GM23338 (cell line): ENCODE results near the gene GPR135. TPM values are rescaled to one million over a fixed set of nuclear protein-coding genes. Genes with fewer than 3 reads are reported as not detected.

Source experiments
- ATAC-seq: fragments of 200-7000 bp; cut with Tn5 transposase; 3 replicates; pipeline ENCODE4 v1.9.1; 2020
- DNase-seq: peaks from one replicate; pipeline ENCODE4 v3.0.0-alpha.2; 2015; ENCODE audit warnings: low spot score
- H2AFZ ChIP-seq: fragments of 200-600 bp; sonication (generic); 2 replicates; pipeline ENCODE4 v1.8.0; 2016; ENCODE audit warnings: antibody characterized with exemption, mild to moderate bottlenecking, moderate library complexity
- H3F3A ChIP-seq: fragments of 200-600 bp; sonication (generic); replicated peaks from 2 replicates; pipeline ENCODE4 v1.8.0; 2017; ENCODE audit warnings: antibody characterized with exemption, mixed run types, low read depth
- H3K27ac ChIP-seq: fragments of 200-600 bp; sonication (generic); 2 replicates; pipeline ENCODE4 v1.6.1; 2016; ENCODE audit warnings: low read depth
- H3K27me3 ChIP-seq: fragments of 200-600 bp; sonication (generic); 2 replicates; pipeline ENCODE4 v1.8.0; 2016; ENCODE audit warnings: mild to moderate bottlenecking, mixed run types, moderate library complexity; ENCODE audit not compliant: insufficient read depth
- H3K36me3 ChIP-seq: fragments of 200-600 bp; sonication (generic); 2 replicates; pipeline ENCODE4 v1.8.0; 2016; ENCODE audit warnings: mild to moderate bottlenecking; ENCODE audit not compliant: insufficient read depth
- H3K4me1 ChIP-seq: fragments of 200-600 bp; sonication (generic); 2 replicates; pipeline ENCODE4 v1.8.0; 2016; ENCODE audit warnings: mild to moderate bottlenecking, moderate library complexity; ENCODE audit not compliant: insufficient read depth
- H3K4me2 ChIP-seq: fragments of 200-600 bp; sonication (generic); 2 replicates; pipeline ENCODE4 v1.7.1; 2017; ENCODE audit warnings: mixed run types
- H3K4me3 ChIP-seq: fragments of 200-600 bp; sonication (generic); 2 replicates; pipeline ENCODE4 v1.6.1; 2016; ENCODE audit warnings: mixed run types
- H3K79me2 ChIP-seq: fragments of 200-600 bp; sonication (generic); replicated peaks from 2 replicates; pipeline ENCODE4 v1.8.0; 2017; ENCODE audit warnings: mild to moderate bottlenecking; ENCODE audit not compliant: insufficient read depth
- H3K9me2 ChIP-seq: fragments of 200-600 bp; sonication (generic); 2 replicates; pipeline ENCODE4 v1.8.0; 2017; ENCODE audit not compliant: insufficient read depth
- H4K20me1 ChIP-seq: fragments of 200-600 bp; sonication (generic); replicated peaks from 2 replicates; pipeline ENCODE4 v1.8.0; 2017; ENCODE audit warnings: mild to moderate bottlenecking; ENCODE audit not compliant: insufficient read depth
- H3K27ac Mint-ChIP-seq: 2 replicates; pipeline ENCODE4 v1.8.0; 2020; ENCODE audit warnings: inconsistent platforms, mild to moderate bottlenecking, moderate library complexity, mixed read lengths
- H3K27me3 Mint-ChIP-seq: 3 replicates; pipeline ENCODE4 v1.8.0; 2022; ENCODE audit warnings: low read depth, mild to moderate bottlenecking, moderate library complexity, mixed read lengths, inconsistent platforms; ENCODE audit not compliant: insufficient read depth, poor library complexity
- H3K36me3 Mint-ChIP-seq: 3 replicates; pipeline ENCODE4 v1.8.0; 2021; ENCODE audit warnings: low read depth, mild to moderate bottlenecking, inconsistent platforms, moderate library complexity, mixed read lengths
- H3K4me1 Mint-ChIP-seq: 3 replicates; pipeline ENCODE4 v1.8.0; 2020; ENCODE audit warnings: mild to moderate bottlenecking, inconsistent platforms, mixed read lengths
- H3K4me3 Mint-ChIP-seq: 3 replicates; pipeline ENCODE4 v1.8.0; 2021; ENCODE audit warnings: moderate library complexity, mild to moderate bottlenecking, inconsistent platforms, mixed read lengths
- H3K9me3 Mint-ChIP-seq: 3 replicates; pipeline ENCODE4 v1.8.0; 2020; ENCODE audit warnings: moderate library complexity, mild to moderate bottlenecking, inconsistent platforms, mixed read lengths
- CREB1 ChIP-seq: fragments of 250-450 bp; sonication (Bioruptor Pico); IDR thresholded peaks from 2 replicates; pipeline ENCODE4 v1.5.0; 2020; ENCODE audit warnings: low read depth, mild to moderate bottlenecking, moderate library complexity
- ETS1 ChIP-seq: IDR thresholded peaks from 2 replicates; pipeline ENCODE4 v1.6.1; 2016; ENCODE audit warnings: antibody characterized with exemption
- EZH2 ChIP-seq: fragments of 200-600 bp; sonication (generic); IDR thresholded peaks from one replicate; pipeline ENCODE4 v1.8.0; 2017; ENCODE audit warnings: antibody characterized with exemption, mild to moderate bottlenecking, low read depth; ENCODE audit not compliant: unreplicated experiment
- NANOG ChIP-seq: IDR thresholded peaks from 2 replicates; pipeline ENCODE4 v1.6.1; 2016; ENCODE audit warnings: antibody characterized with exemption, borderline replicate concordance
- POLR2AphosphoS5 ChIP-seq: IDR thresholded peaks from 2 replicates; pipeline ENCODE4 v1.6.1; 2016; ENCODE audit warnings: antibody characterized with exemption, low read depth
- STAT1 ChIP-seq: IDR thresholded peaks from one replicate; pipeline ENCODE4 v1.6.1; 2016; ENCODE audit warnings: antibody characterized with exemption; ENCODE audit not compliant: unreplicated experiment
- ZNF114 ChIP-seq: fragments of 250-450 bp; sonication (Bioruptor Pico); IDR thresholded peaks from 2 replicates; pipeline ENCODE4 v1.5.0; 2020; ENCODE audit warnings: mild to moderate bottlenecking, moderate library complexity
- ZNF331 ChIP-seq: fragments of 250-450 bp; sonication (Bioruptor Pico); IDR thresholded peaks from 2 replicates; pipeline ENCODE4 v1.5.0; 2020; ENCODE audit warnings: low read depth, mild to moderate bottlenecking, moderate library complexity
- polyA plus RNA-seq: library from polyadenylated mRNA; unstranded; fragments of >200 nt; fragmentation: Nextera tagmentation; extraction: Ambion mirVana; gene quantifications from 2 replicates; pipeline ENCODE4 v1.2.1, GENCODE V29; 2016
- total RNA-seq: library from RNA; depleted of rRNA; stranded (reverse); fragments of >200 nt; shearing (Covaris generic); gene quantifications from 2 replicates; pipeline ENCODE4 v1.2.3, GENCODE V29; 2014
- TF ChIP-seq, protein P1 (sequence below), 2 experiments: fragments of 200-600 bp in 1 of 2; sonication (generic) in 1 of 2; conservative IDR thresholded peaks; 2 replicates each; pipeline versions ENCODE4 v1.5.1 to v1.6.1; 2016 to 2017; ENCODE audit warnings: antibody characterized with exemption in 2 of 2, low read depth in 2 of 2, mild to moderate bottlenecking in 2 of 2, moderate library complexity in 1 of 2
- TF ChIP-seq, protein P2 (sequence below): IDR thresholded peaks from one replicate; pipeline ENCODE4 v1.6.1; 2018; ENCODE audit warnings: antibody characterized with exemption; ENCODE audit not compliant: unreplicated experiment

Gene GPR135
- total and polyA plus RNA-seq, 2 experiments from 2014 or later, result 0.47 to 2.2 TPM

DNA sequence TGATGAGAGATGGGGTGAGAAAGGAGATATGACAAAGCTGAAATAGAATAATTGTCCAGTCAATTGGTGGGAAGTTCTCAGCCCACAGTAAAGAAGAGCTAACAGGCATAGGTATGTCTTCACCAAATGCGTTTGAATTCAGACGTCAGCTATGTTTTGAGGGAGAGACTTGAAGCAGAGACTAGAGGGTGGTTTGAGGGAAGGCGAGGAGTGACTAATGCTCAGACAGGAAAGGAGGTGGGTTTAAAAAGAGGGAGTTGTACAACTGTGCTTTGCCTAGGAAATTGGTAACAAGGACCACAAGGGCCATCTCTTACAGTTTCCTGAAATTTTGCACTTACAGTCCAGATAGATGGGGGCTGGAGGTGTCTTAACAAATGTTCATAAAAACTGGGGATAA is 25.6 kb upstream of the GPR135 start:
- H3K4me3 ChIP-seq, result no peak overlapping the region
- ATAC-seq (no peak), DNase-seq (no peak)
- H3K27me3 ChIP-seq, result no peaks in the 10 kb centered on the region
- TF ChIP-seq, protein P1, sequence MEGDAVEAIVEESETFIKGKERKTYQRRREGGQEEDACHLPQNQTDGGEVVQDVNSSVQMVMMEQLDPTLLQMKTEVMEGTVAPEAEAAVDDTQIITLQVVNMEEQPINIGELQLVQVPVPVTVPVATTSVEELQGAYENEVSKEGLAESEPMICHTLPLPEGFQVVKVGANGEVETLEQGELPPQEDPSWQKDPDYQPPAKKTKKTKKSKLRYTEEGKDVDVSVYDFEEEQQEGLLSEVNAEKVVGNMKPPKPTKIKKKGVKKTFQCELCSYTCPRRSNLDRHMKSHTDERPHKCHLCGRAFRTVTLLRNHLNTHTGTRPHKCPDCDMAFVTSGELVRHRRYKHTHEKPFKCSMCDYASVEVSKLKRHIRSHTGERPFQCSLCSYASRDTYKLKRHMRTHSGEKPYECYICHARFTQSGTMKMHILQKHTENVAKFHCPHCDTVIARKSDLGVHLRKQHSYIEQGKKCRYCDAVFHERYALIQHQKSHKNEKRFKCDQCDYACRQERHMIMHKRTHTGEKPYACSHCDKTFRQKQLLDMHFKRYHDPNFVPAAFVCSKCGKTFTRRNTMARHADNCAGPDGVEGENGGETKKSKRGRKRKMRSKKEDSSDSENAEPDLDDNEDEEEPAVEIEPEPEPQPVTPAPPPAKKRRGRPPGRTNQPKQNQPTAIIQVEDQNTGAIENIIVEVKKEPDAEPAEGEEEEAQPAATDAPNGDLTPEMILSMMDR (conservative IDR thresholded peaks at IDR 0.05; ENCODE audit: low read depth in 2 of 2), result no peak
- TF ChIP-seq EZH2, result no peak
- H3K79me2 ChIP-seq, result peaks cover 17% of the 10 kb centered on the region
- no peaks in the 10 kb centered on the region for H3F3A ChIP-seq
- no peak overlapping the region for H3K27ac Mint-ChIP-seq
- H2AFZ ChIP-seq, result no peak overlapping the region
- peaks cover 28% of the 10 kb centered on the region for H3K36me3 ChIP-seq
- no peak overlapping the region for H3K4me2 ChIP-seq
- no peaks in the 10 kb centered on the region for H3K4me1 ChIP-seq
- H3K9me2 ChIP-seq, result no peaks in the 10 kb centered on the region
- H3K27me3 Mint-ChIP-seq, result no peaks in the 10 kb centered on the region
- no peaks in the 10 kb centered on the region; the same call in 2 of the 3 replicates for H3K4me1 Mint-ChIP-seq
- no peak overlapping the region for H3K4me3 Mint-ChIP-seq
- H3K27ac ChIP-seq, result no peak overlapping the region
- H4K20me1 ChIP-seq, result 0 out of 2 replicates have a peak, but pooled peaks cover 2% of the 10 kb centered on the region
- no peaks in the 10 kb centered on the region for H3K9me3 Mint-ChIP-seq
- H3K36me3 Mint-ChIP-seq, result peaks cover 60% of the 10 kb centered on the region

GRCh38 chr14:59484639-59485175 is 19.5 kb upstream of the GPR135 start:
- H4K20me1 ChIP-seq, result peaks cover 12% of the 10 kb centered on the region; the same call in 1 of the 2 replicates
- Mint-ChIP-seq H3K27ac (peak overlapping the region; percentile 97), H3K36me3 (peaks cover 21% of the 10 kb centered on the region), H3K4me3 (peak overlapping the region; percentile 98), H3K27me3 (peaks cover 2% of the 10 kb centered on the region), H3K9me3 (no peaks in the 10 kb centered on the region), H3K4me1 (peaks cover 21% of the 10 kb centered on the region)
- peaks cover 16% of the 10 kb centered on the region; the same call in 1 of the 2 replicates for H3K36me3 ChIP-seq
- peaks cover 51% of the 10 kb centered on the region for H3K79me2 ChIP-seq
- ATAC-seq (peak; percentile 70), DNase-seq (no peak)
- H3F3A ChIP-seq, result no peaks in the 10 kb centered on the region
- peak overlapping the region; percentile 78; the same call in 1 of the 2 replicates for H2AFZ ChIP-seq
- peak overlapping the region; percentile 75 for H3K4me2 ChIP-seq
- peaks cover 9% of the 10 kb centered on the region for H3K4me1 ChIP-seq
- H3K9me2 ChIP-seq, result no peaks in the 10 kb centered on the region
- no peaks in the 10 kb centered on the region; the same call in 1 of the 2 replicates for H3K27me3 ChIP-seq
- H3K27ac ChIP-seq, result peak overlapping the region; percentile 81
- peak overlapping the region; percentile 80 for H3K4me3 ChIP-seq
- TF ChIP-seq, protein P2, sequence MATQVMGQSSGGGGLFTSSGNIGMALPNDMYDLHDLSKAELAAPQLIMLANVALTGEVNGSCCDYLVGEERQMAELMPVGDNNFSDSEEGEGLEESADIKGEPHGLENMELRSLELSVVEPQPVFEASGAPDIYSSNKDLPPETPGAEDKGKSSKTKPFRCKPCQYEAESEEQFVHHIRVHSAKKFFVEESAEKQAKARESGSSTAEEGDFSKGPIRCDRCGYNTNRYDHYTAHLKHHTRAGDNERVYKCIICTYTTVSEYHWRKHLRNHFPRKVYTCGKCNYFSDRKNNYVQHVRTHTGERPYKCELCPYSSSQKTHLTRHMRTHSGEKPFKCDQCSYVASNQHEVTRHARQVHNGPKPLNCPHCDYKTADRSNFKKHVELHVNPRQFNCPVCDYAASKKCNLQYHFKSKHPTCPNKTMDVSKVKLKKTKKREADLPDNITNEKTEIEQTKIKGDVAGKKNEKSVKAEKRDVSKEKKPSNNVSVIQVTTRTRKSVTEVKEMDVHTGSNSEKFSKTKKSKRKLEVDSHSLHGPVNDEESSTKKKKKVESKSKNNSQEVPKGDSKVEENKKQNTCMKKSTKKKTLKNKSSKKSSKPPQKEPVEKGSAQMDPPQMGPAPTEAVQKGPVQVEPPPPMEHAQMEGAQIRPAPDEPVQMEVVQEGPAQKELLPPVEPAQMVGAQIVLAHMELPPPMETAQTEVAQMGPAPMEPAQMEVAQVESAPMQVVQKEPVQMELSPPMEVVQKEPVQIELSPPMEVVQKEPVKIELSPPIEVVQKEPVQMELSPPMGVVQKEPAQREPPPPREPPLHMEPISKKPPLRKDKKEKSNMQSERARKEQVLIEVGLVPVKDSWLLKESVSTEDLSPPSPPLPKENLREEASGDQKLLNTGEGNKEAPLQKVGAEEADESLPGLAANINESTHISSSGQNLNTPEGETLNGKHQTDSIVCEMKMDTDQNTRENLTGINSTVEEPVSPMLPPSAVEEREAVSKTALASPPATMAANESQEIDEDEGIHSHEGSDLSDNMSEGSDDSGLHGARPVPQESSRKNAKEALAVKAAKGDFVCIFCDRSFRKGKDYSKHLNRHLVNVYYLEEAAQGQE, result no peak
- TF ChIP-seq ETS1 (no peak), POLR2AphosphoS5 (no peak), CREB1 (CRISPR knock-in tag) (no peak), NANOG (no peak), EZH2 (no peak), ZNF114 (CRISPR knock-in tag) (no peak), STAT1 (no peak), ZNF331 (CRISPR knock-in tag) (no peak)
